Duodenal mucosa (tissue), 2 donors: Measurements from ENCODE around the gene XPO6.
A peak's percentile ranks its signal among the peaks of the same experiment; 100 is the strongest.

Experiments used
- H3K27ac ChIP-seq: one replicate; pipeline ENCODE4 v1.7.0; 2013; ENCODE audit warnings: low read depth, low read length
- H3K27me3 ChIP-seq, 2 donors: one replicate each; pipeline ENCODE4 v1.7.0; 2013; ENCODE audit warnings: low read length in 2 of 2, control low read depth in 1 of 2; ENCODE audit not compliant: insufficient read depth in 2 of 2, control insufficient read depth in 1 of 2
- H3K36me3 ChIP-seq, 2 donors: one replicate each; pipeline ENCODE4 v1.7.0; 2013; ENCODE audit warnings: low read length in 2 of 2, control low read depth in 1 of 2; ENCODE audit not compliant: insufficient read depth in 2 of 2, control insufficient read depth in 1 of 2
- H3K4me1 ChIP-seq, 2 donors: one replicate each; pipeline ENCODE4 v1.7.0; 2013; ENCODE audit warnings: low read length in 2 of 2, control low read depth in 1 of 2; ENCODE audit not compliant: insufficient read depth in 2 of 2, control insufficient read depth in 1 of 2
- H3K4me3 ChIP-seq, 2 donors: one replicate each; pipeline ENCODE4 v1.7.0; 2013; ENCODE audit warnings: low read length in 2 of 2, low read depth in 1 of 2
- H3K9ac ChIP-seq, 2 donors: one replicate each; pipeline ENCODE4 v1.7.0; 2013; ENCODE audit warnings: low read length in 2 of 2, low read depth in 1 of 2
- H3K9me3 ChIP-seq, 2 donors: one replicate each; pipeline ENCODE4 v1.7.0; 2013; ENCODE audit warnings: low read length in 2 of 2, control low read depth in 1 of 2; ENCODE audit not compliant: control insufficient read depth in 1 of 2

Gene XPO6

GRCh38 chr16:28140788-28141618 is 70.8 kb downstream of the XPO6 start:
- Histone ChIP-seq H3K27ac (peak overlapping the region; percentile 67), H3K9me3 (no peaks in the 10 kb centered on the region), H3K4me3 (peak overlapping the region; percentile 23 to 29), H3K9ac (no peak overlapping the region), H3K4me1 (peaks cover 0 to 5% of the 10 kb centered on the region in 2 donors), H3K36me3 (peaks cover 21 to 38% of the 10 kb centered on the region in 2 donors), H3K27me3 (no peaks in the 10 kb centered on the region)

DNA sequence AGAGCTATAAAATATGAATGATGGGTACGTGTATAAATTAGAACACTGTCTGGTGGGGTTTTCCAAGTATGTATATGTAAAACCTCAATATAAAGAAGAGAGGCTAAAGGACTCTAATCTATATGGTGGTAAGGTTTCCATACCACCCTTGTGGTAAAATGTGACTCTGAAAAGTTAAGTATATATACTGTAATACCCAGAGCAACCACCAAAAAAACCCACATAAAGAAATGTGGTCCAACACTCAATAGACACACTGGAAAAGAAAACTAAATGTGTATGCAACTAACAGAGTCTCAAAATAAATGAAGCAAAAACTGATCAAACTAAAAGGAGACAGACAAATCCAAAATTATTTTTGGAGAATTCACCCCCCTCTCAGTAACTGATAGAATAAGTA is 72.2 kb downstream of the XPO6 start:
- Histone ChIP-seq H3K36me3 (peaks cover 23 to 38% of the 10 kb centered on the region in 2 donors), H3K9me3 (no peaks in the 10 kb centered on the region), H3K4me1 (peaks cover 0 to 5% of the 10 kb centered on the region in 2 donors), H3K27me3 (no peaks in the 10 kb centered on the region), H3K4me3 (no peak overlapping the region), H3K27ac (no peak overlapping the region), H3K9ac (no peak overlapping the region)

DNA sequence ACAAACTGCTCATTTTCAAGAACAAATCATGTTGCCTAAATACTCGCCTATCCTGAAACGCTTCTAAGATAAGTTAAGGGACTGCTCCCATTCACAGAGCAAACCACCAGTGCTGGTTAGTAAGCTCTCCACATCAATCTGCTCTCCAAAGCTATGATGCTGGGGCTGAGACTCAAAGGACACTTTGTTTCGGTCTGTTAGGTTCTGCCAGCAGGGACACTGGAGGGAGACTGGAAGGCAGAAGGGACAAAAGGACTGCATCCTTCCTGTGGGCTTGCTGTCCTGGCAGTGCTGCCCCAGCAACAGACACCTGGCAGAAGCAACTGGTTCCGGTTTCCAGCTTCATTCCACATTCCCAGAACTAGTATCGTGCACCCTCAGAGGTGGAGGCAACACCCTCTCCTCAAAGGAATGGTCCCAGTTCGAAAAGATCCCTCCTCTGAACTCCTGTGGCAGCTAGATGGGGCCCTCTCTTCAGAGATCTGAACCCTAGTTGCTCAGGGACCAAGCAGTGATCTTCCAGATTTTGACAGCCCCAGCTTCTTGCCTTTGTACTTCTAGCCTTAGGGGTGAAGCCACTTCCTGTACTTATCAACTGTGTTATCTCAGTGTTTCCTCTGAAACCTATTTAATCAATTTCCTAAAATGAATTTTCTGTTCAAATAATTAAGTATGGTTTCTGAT is 74.9 kb downstream of the XPO6 start:
- no peak overlapping the region for H3K27ac ChIP-seq
- peaks cover 0 to 5% of the 10 kb centered on the region in 2 donors for H3K4me1 ChIP-seq
- H3K36me3 ChIP-seq, result peaks cover 28 to 52% of the 10 kb centered on the region in 2 donors

GRCh38 chr16:28133666-28134065 is 78.1 kb downstream of the XPO6 start:
- no peaks in the 10 kb centered on the region for H3K27me3 ChIP-seq
- H3K27ac ChIP-seq, result no peak overlapping the region
- H3K36me3 ChIP-seq, result peaks cover 38 to 83% of the 10 kb centered on the region in 2 donors
- H3K4me1 ChIP-seq, result peaks cover 0 to 5% of the 10 kb centered on the region in 2 donors
- H3K9ac ChIP-seq, result no peak overlapping the region
- no peak overlapping the region for H3K4me3 ChIP-seq
- no peaks in the 10 kb centered on the region for H3K9me3 ChIP-seq

More for the DNA sequence above, 74.9 kb downstream of the XPO6 start:
- no peaks in the 10 kb centered on the region for H3K9me3 ChIP-seq
- no peak overlapping the region for H3K9ac ChIP-seq
- no peak overlapping the region for H3K4me3 ChIP-seq
- H3K27me3 ChIP-seq, result no peaks in the 10 kb centered on the region

- Histone ChIP-seq H3K36me3 (peaks cover 49 to 94% of the 10 kb centered on the region in 2 donors), H3K9ac (no peak overlapping the region), H3K27me3 (no peaks in the 10 kb centered on the region), H3K9me3 (no peaks in the 10 kb centered on the region), H3K4me3 (no peak overlapping the region), H3K4me1 (peaks cover 0 to 4% of the 10 kb centered on the region in 2 donors), H3K27ac (no peak overlapping the region)
These were observed 79.9 kb downstream of the XPO6 start for GRCh38 chr16:28131743-28132393.

DNA sequence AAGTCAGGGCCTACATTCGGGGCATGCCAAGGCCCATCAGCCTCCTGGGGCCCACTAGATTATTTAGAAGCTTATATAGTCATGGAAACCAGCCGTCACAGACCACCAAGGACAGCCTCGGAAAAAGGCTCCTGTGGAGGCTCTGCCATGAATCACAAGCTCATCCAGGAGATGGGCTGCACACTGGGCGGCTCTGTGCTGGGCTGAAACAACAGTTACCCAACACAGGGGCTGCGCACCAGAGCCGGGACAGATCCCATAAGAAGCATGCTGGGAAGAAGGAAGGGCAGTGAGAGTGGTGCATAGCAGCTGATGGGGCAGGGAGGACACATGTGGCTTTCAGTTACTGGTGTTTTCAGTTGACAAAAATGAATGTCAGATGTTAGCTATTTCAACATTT is 80.6 kb downstream of the XPO6 start:
- H3K4me3 ChIP-seq, result no peak overlapping the region
- H3K27ac ChIP-seq, result peak overlapping the region; percentile 49
- peak overlapping the region in 1 of 2 donors; percentile 22 for H3K9ac ChIP-seq
- no peaks in the 10 kb centered on the region for H3K9me3 ChIP-seq
- peaks cover 56 to 97% of the 10 kb centered on the region in 2 donors for H3K36me3 ChIP-seq
- no peaks in the 10 kb centered on the region for H3K27me3 ChIP-seq
- H3K4me1 ChIP-seq, result no peaks in the 10 kb centered on the region

- Histone ChIP-seq H3K4me3 (no peak overlapping the region), H3K9ac (peak overlapping the region in 1 of 2 donors; percentile 22), H3K9me3 (no peaks in the 10 kb centered on the region), H3K4me1 (no peaks in the 10 kb centered on the region), H3K36me3 (peaks cover 63 to 99% of the 10 kb centered on the region in 2 donors), H3K27ac (peak overlapping the region; percentile 49), H3K27me3 (no peaks in the 10 kb centered on the region)
These were observed 81.4 kb downstream of the XPO6 start for GRCh38 chr16:28130099-28131088.

DNA sequence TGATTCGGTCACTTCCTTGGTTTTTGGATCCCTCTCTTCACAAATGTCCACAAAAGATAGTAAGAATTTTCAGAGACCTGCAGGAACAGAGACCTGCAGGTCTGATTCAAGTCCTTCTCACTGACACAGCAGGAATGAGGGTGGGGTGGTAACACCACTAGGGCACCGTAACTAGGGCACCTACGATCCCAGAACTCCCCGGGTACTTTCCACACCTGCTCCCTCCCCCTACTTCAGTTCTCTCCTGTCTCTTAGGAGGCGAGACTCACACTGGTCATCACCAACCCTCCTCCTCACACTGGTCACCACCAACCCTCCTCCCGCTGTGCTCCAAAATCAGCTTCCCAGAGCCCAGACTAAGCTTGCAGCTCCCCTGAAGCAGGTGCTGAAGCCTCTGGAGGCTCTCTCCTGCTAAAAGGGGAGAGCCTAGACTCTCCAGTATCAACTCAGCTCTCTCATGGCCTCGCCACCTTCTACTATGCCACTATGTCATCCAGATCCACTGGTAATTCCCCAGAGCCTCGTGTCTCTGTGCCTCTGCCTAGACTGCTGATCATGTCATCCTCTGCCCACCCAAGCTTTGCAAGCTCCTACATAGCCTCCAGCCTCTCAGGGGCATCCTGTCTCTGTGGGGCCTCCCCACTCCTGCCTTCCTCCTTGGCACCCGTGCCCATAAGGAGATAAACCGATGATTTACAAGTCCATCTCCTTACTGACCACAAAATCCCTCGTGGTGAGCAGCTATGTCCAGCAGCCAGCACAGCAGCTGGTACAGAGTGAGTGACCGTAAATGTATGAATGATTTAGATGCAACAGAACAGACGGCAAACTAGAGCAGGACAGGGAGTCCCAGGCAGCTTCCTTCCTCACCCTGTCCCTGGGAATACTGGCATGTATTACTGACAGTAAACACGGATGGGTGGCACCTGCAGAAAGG is 84.8 kb downstream of the XPO6 start:
- Histone ChIP-seq H3K9ac (no peak overlapping the region), H3K9me3 (no peaks in the 10 kb centered on the region), H3K27me3 (no peaks in the 10 kb centered on the region), H3K4me1 (no peaks in the 10 kb centered on the region), H3K27ac (no peak overlapping the region), H3K4me3 (no peak overlapping the region), H3K36me3 (peaks cover 56 to 93% of the 10 kb centered on the region in 2 donors)
